CD14-positive monocyte (primary cell): ENCODE data around the gene KREMEN1. TPM values are rescaled to one million over a fixed set of nuclear protein-coding genes. Genes with fewer than 3 reads are reported as not detected.

Experiments used
- DNase-seq, 3 donors: peaks; one replicate each; pipeline ENCODE4 v3.0.0-alpha.2; 2011 to 2022
- H2AFZ ChIP-seq: 2 replicates; pipeline ENCODE4 v1.6.0; 2012; ENCODE audit warnings: mild to moderate bottlenecking, low read depth, low read length, inconsistent platforms; ENCODE audit not compliant: insufficient read depth, poor library complexity, severe bottlenecking
- H3K27ac ChIP-seq, 2 donors: 1 replicate in 1 of 2; 2 replicates in 1 of 2; pipeline ENCODE4 v1.5.1; 2012 to 2013; ENCODE audit warnings: low read length in 2 of 2, control low read depth in 1 of 2, inconsistent platforms in 1 of 2, low read depth in 1 of 2, mild to moderate bottlenecking in 1 of 2
- H3K27me3 ChIP-seq, 2 donors: one replicate each; pipeline versions ENCODE4 v1.6.0 to v1.6.1; 2011 to 2013; ENCODE audit warnings: low read length in 2 of 2; ENCODE audit not compliant: control insufficient read depth in 2 of 2, insufficient read depth in 2 of 2
- H3K36me3 ChIP-seq, 2 donors: replicated peaks in 1 of 2; 1 replicate in 1 of 2; 2 replicates in 1 of 2; pipeline versions ENCODE4 v1.5.1 to v1.6.1; 2012 to 2013; ENCODE audit warnings: low read length in 2 of 2, control low read depth in 1 of 2, inconsistent platforms in 1 of 2, mild to moderate bottlenecking in 1 of 2; ENCODE audit not compliant: insufficient read depth in 2 of 2, control insufficient read depth in 1 of 2
- H3K4me1 ChIP-seq, 2 donors: 1 replicate in 1 of 2; 2 replicates in 1 of 2; pipeline versions ENCODE4 v1.5.1 to v1.6.1; 2012 to 2013; ENCODE audit warnings: low read length in 2 of 2, control low read depth in 1 of 2, inconsistent platforms in 1 of 2, mild to moderate bottlenecking in 1 of 2, moderate library complexity in 1 of 2; ENCODE audit not compliant: insufficient read depth in 2 of 2, control insufficient read depth in 1 of 2
- H3K4me2 ChIP-seq: replicated peaks from 2 replicates; pipeline ENCODE3; 2012; ENCODE audit warnings: low read length, moderate library complexity, mild to moderate bottlenecking; ENCODE audit not compliant: poor library complexity, severe bottlenecking; ENCODE audit errors: extremely low read depth
- H3K4me3 ChIP-seq, 3 experiments: fragments of 200-600 bp in 1 of 3; sonication (generic) in 1 of 3; replicated peaks in 1 of 3; 1 replicate in 2 of 3; 2 replicates in 1 of 3; pipeline ENCODE4 v1.5.1; 2011 to 2013; ENCODE audit warnings: low read length in 3 of 3, mild to moderate bottlenecking in 3 of 3, control low read depth in 2 of 3, low read depth in 2 of 3, inconsistent platforms in 1 of 3, moderate library complexity in 1 of 3
- H3K79me2 ChIP-seq: 2 replicates; pipeline ENCODE4 v1.6.0; 2012; ENCODE audit warnings: mild to moderate bottlenecking, control low read depth, inconsistent platforms, low read length, moderate library complexity; ENCODE audit not compliant: insufficient read depth
- H3K9ac ChIP-seq: 2 replicates; pipeline ENCODE4 v1.6.0; 2017; ENCODE audit warnings: low read length, mild to moderate bottlenecking; ENCODE audit not compliant: insufficient read depth, poor library complexity, severe bottlenecking
- H3K9me3 ChIP-seq, 2 donors: replicated peaks in 1 of 2; 1 replicate in 1 of 2; 2 replicates in 1 of 2; pipeline versions ENCODE4 v1.5.1 to v1.6.1; 2012 to 2013; ENCODE audit warnings: low read length in 2 of 2, control low read depth in 1 of 2; ENCODE audit not compliant: control insufficient read depth in 1 of 2, insufficient read depth in 1 of 2
- H4K20me1 ChIP-seq: 2 replicates; pipeline ENCODE4 v1.6.0; 2012; ENCODE audit warnings: mild to moderate bottlenecking, low read length, control low read depth, moderate library complexity; ENCODE audit not compliant: insufficient read depth
- H3K27ac Mint-ChIP-seq, 7 donors: one replicate each; pipeline ENCODE4 v1.8.0; 2020; ENCODE audit warnings: mild to moderate bottlenecking in 7 of 7, mixed read lengths in 7 of 7, moderate library complexity in 6 of 7, inconsistent platforms in 2 of 7
- H3K27me3 Mint-ChIP-seq, 3 donors: one replicate each; pipeline ENCODE4 v1.8.0; 2021 to 2022; ENCODE audit warnings: low read depth in 3 of 3, mild to moderate bottlenecking in 3 of 3, mixed read lengths in 3 of 3, moderate library complexity in 3 of 3, inconsistent platforms in 1 of 3
- H3K36me3 Mint-ChIP-seq, 2 donors: one replicate each; pipeline ENCODE4 v1.8.0; 2020; ENCODE audit warnings: mixed read lengths in 2 of 2, inconsistent platforms in 1 of 2, mild to moderate bottlenecking in 1 of 2
- H3K4me1 Mint-ChIP-seq: one replicate; pipeline ENCODE4 v1.8.0; 2020; ENCODE audit warnings: mild to moderate bottlenecking, mixed read lengths
- H3K4me3 Mint-ChIP-seq, 2 donors: one replicate each; pipeline ENCODE4 v1.8.0; 2020; ENCODE audit warnings: mild to moderate bottlenecking in 2 of 2, mixed read lengths in 2 of 2, moderate library complexity in 1 of 2
- H3K9me3 Mint-ChIP-seq, 7 donors: one replicate each; pipeline ENCODE4 v1.8.0; 2020 to 2022; ENCODE audit warnings: mixed read lengths in 7 of 7, mild to moderate bottlenecking in 6 of 7, moderate library complexity in 6 of 7, inconsistent platforms in 2 of 7
- CTCF ChIP-seq: fragments of 200-600 bp; IDR thresholded peaks from one replicate; pipeline ENCODE4 v1.8.0; 2022; ENCODE audit warnings: antibody characterized with exemption, mild to moderate bottlenecking
- WGBS: methylation state at CpG from one replicate; pipeline ENCODE4 v1.1.5; 2013; ENCODE audit warnings: missing lambda C conversion rate; ENCODE audit not compliant: insufficient coverage; 5-methylcytosine and 5-hydroxymethylcytosine counted together
- intact Hi-C, 2 donors: fragments of 100-400 bp; cut with micrococcal nuclease; formaldehyde crosslinking; loops; one replicate each; pipeline versions ENCODE4 v1.15.0 to v1.15.1; 2023
- polyA plus RNA-seq, 3 donors: library from polyadenylated mRNA; depleted of rRNA in 1 of 3; unstranded in 2 of 3; stranded (reverse) in 1 of 3; fragments of 300-500 nt in 2 of 3; fragments of >200 nt in 1 of 3; fragmentation: Illumina TruSeq in 2 of 3; gene quantifications; 1 replicate in 2 of 3; 2 replicates in 1 of 3; pipeline ENCODE4 v1.2.3, GENCODE V29; 2012 to 2021

Gene KREMEN1
- polyA plus RNA-seq, 3 donors: 0.47 to 1.6 (median 0.69) TPM

- no peak overlapping the region for H3K4me3 ChIP-seq
- DNase-seq: no peak
- no peaks in the 10 kb centered on the region for H3K36me3 ChIP-seq
- Mint-ChIP-seq H3K27me3 (peaks cover 0 to 9% (median 2%) of the 10 kb centered on the region in 3 donors), H3K27ac (no peak overlapping the region), H3K9me3 (no peaks in the 10 kb centered on the region), H3K4me1 (peaks cover 5% of the 10 kb centered on the region), H3K36me3 (no peaks in the 10 kb centered on the region), H3K4me3 (no peak overlapping the region)
- no peak overlapping the region for H3K27ac ChIP-seq
- no peaks in the 10 kb centered on the region for H3K79me2 ChIP-seq
- intact Hi-C loops: no loop called here
- no peaks in the 10 kb centered on the region for H3K27me3 ChIP-seq
- H4K20me1 ChIP-seq: no peaks in the 10 kb centered on the region
- H3K9ac ChIP-seq: no peak overlapping the region
- H3K4me1 ChIP-seq: no peaks in the 10 kb centered on the region
- no peak for TF ChIP-seq CTCF
- no peak overlapping the region for H2AFZ ChIP-seq
- no peak overlapping the region for H3K4me2 ChIP-seq
- H3K9me3 ChIP-seq: no peaks in the 10 kb centered on the region
- 70% methylated on average over 13 of the region's 16 CpGs for WGBS
Observed at GRCh38 chr22:29143941-29144785, 71.3 kb downstream of the KREMEN1 start.

- Histone ChIP-seq H2AFZ (no peak overlapping the region), H3K4me3 (no peak overlapping the region), H3K27ac (no peak overlapping the region), H3K4me1 (no peaks in the 10 kb centered on the region), H4K20me1 (no peaks in the 10 kb centered on the region), H3K4me2 (no peak overlapping the region), H3K36me3 (no peaks in the 10 kb centered on the region), H3K79me2 (no peaks in the 10 kb centered on the region), H3K9ac (no peak overlapping the region), H3K9me3 (no peaks in the 10 kb centered on the region), H3K27me3 (no peaks in the 10 kb centered on the region)
- intact Hi-C loops: no loop called here
- peaks cover 5% of the 10 kb centered on the region for H3K4me1 Mint-ChIP-seq
- H3K27ac Mint-ChIP-seq: peak overlapping the region in 1 of 7 donors; percentile 19
- no peak for TF ChIP-seq CTCF
- H3K27me3 Mint-ChIP-seq: peaks cover under 1 to 9% (median 2%) of the 10 kb centered on the region in 3 donors
- H3K9me3 Mint-ChIP-seq: no peaks in the 10 kb centered on the region
- DNase-seq: no peak
- H3K4me3 Mint-ChIP-seq: no peak overlapping the region
- 88% methylated on average over 13 of the region's 14 CpGs for WGBS
- no peaks in the 10 kb centered on the region for H3K36me3 Mint-ChIP-seq
Observed at GRCh38 chr22:29144786-29145160, 71.9 kb downstream of the KREMEN1 start.
